Loucy (cell line): ENCODE data around the gene GABRG3.

Source experiments
- CTCF ChIP-seq: fragments of 200-600 bp; sonication (generic); conservative IDR thresholded peaks from 2 replicates; pipeline ENCODE4 v1.5.1; 2014; ENCODE audit warnings: mild to moderate bottlenecking, antibody characterized with exemption, low read length
- EZH2phosphoT487 ChIP-seq: fragments of 200-600 bp; IDR thresholded peaks from 2 replicates; pipeline ENCODE4 v1.6.1; 2018; ENCODE audit warnings: antibody characterized with exemption, mild to moderate bottlenecking, moderate library complexity, borderline replicate concordance

- TF ChIP-seq CTCF (no peak), EZH2phosphoT487 (no peak)
Observed at GRCh38 chr15:27092390-27092789, 121.4 kb downstream of the GABRG3 start.
